GM12874 (cell line): ENCODE results near the gene KRTAP5-11.
A peak's percentile ranks its signal among the peaks of the same experiment; 100 is the strongest.

Source experiments
- TF ChIP-seq, protein P1 (sequence below): IDR thresholded peaks from 2 replicates; pipeline ENCODE4 v1.5.1; 2011; ENCODE audit warnings: low read depth, mild to moderate bottlenecking, control low read depth, low read length, moderate library complexity; ENCODE audit not compliant: insufficient read depth

KRTAP5-11 gene, protein sequence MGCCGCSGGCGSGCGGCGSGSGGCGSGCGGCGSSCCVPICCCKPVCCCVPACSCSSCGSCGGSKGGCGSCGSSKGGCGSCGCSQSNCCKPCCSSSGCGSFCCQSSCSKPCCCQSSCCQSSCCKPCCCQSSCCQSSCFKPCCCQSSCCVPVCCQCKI

DNA sequence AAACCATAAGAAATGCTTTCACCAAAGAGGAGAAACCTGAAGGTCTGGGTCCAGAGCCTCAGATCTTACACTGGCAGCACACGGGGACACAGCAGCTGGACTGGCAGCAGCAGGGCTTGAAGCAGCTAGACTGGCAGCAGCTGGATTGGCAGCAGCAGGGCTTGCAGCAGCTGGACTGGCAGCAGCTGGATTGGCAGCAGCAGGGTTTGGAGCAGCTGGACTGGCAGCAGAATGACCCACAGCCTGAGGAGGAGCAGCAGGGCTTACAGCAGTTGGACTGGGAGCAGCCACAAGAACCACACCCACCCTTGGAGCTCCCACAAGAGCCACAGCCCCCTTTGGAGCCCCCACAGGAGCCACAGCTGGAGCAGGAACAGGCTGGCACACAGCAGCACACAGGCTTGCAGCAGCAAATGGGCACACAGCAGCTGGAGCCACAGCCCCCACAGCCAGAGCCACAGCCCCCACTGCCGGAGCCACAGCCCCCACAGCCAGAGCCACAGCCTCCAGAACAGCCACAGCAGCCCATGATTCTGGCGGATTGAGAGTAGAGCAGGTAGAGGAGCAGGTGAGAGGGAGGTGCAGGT lies at the start of gene KRTAP5-11:
Gene KRTAP5-11 (minus strand): TSS at position 567 of the 587 bp plus-strand sequence. CDS start 38 bp downstream, at position 529.
- TF ChIP-seq, protein P1, sequence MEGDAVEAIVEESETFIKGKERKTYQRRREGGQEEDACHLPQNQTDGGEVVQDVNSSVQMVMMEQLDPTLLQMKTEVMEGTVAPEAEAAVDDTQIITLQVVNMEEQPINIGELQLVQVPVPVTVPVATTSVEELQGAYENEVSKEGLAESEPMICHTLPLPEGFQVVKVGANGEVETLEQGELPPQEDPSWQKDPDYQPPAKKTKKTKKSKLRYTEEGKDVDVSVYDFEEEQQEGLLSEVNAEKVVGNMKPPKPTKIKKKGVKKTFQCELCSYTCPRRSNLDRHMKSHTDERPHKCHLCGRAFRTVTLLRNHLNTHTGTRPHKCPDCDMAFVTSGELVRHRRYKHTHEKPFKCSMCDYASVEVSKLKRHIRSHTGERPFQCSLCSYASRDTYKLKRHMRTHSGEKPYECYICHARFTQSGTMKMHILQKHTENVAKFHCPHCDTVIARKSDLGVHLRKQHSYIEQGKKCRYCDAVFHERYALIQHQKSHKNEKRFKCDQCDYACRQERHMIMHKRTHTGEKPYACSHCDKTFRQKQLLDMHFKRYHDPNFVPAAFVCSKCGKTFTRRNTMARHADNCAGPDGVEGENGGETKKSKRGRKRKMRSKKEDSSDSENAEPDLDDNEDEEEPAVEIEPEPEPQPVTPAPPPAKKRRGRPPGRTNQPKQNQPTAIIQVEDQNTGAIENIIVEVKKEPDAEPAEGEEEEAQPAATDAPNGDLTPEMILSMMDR = no peak

DNA sequence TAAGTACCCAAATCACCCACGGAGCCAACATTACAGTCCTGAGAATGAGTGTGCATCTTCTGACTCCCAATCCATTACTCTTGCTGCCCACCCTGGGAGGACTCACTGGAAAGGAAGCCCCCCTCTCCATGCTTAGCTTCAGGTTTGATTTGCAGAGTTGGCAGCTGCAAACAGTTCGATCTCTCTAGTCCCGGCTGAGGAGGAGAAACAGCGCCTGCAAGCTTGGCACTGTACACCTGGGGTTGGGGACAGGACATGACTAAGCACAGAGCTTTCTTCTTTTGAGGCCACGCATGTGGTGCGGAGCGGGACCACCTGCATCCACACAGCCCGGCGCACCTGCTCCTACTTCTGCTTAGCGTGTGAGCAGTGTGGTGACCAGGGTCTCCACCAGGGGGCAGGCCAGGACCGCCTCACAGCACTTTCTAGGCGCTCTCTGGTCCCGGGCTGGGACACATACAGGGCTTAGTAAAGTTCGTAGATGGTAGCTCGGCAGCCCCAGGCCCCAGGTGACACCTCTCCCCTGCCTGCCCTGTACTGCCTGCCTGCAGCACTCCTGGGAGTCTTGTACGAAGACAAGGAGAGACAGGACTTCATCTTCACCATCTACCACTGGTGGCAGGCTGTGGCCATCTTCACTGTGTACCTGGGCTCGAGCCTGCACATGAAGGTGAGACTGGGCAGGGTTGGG lies 22.3 kb upstream of the KRTAP5-11 start:
- TF ChIP-seq, protein P1 = peak; percentile 25; the same call in 1 of the 2 replicates

DNA sequence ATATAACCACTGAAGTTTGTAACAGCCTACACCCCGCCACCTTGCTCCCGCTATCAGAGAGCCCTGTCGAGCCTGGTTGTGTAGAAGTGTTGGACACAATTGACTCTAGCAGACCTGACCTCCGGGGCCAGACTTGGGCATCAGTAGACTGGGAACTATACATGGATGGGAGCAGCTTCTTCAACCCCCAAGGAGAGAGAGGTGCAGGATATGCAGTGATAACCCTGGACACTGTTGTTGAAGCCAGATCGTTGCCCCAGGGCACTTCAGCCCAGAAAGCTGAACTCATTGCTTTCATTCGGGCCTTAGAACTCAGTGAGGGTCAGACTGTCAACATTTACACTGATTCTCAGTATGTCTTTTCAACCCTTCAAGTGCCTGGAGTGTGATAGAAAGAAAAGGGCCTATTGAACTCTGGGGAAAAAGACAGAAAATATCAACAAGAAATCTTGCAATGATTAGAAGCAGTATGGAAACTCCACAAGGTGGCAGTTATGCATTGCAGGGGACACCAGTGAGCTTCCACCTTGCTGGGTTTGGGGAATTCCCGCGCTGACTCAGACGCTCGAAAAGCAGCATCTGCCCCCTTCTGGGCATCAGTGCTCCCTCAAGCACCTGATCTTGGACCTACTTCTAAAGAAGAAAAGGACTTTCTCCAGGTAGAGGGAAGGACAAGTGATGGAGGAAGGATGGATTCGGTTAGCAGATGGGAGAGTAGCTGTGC lies 6.3 kb upstream of the KRTAP5-11 start:
- TF ChIP-seq, protein P1 = peak; percentile 38; the same call in 1 of the 2 replicates

DNA sequence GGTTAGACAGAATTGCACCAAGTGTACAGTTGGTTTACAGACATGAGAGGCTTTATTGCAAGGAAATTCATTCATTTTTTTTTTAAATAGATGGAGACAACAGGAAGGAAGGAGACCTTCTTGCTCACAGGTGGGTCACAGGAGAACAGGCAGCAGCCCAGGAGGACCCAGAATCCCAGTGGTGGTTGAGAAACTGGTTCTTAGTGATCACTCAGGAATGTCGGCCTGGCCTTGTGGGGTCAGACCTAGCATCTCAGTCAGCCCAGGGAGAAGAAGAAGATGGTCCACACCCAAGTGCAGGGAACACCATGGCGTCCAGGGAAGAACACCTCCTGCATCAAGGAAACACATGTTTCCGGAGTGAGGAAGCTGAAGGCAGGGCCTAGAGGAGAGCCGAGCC lies 849 bp downstream of the KRTAP5-11 start:
- TF ChIP-seq, protein P1 = no peak

DNA sequence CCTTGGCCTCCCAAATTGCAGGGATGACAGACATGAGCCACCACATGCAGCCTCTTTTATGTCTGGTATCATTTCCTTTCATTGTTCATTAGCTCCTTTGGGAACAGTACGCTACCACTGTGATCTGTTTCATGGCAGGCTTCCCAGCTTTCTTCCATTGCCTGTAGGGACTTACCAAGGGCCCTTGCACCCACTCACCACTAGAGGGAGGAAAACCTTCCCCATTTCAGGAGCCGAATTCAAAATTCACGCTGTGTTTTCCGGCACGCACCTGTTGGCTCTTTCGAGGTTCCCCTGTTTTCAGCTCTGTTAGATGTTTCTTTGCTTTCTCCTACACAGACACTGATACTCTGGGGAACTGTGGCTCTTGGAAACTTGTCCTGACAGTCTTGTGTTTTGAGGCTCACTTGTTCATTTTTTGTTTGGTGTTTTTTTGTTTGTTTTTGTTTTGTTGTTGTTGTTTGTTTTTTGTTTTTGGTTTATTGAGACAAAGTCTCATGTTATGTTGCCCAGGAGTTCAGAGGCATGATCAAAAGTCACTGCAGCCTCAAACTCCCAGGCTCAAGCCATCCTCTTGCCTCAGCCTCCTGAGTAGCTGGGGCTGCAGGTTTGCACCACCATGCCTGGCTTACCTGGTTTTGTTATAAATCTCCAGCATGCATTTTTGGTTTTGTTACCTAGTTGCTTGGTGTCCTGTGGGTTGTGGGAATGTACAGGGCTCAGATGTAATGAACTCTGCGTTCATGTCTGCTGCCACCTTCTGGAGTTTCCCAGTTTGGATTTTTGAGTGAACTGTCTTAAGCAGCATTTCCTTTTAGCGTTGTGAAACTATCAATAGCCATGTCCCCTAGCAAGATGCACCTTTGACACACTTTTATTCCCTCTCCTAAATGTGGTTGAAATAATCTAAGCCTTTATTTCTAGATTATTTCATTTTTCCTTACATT lies 2.3 kb downstream of the KRTAP5-11 start:
- TF ChIP-seq, protein P1 = peak; percentile 89

DNA sequence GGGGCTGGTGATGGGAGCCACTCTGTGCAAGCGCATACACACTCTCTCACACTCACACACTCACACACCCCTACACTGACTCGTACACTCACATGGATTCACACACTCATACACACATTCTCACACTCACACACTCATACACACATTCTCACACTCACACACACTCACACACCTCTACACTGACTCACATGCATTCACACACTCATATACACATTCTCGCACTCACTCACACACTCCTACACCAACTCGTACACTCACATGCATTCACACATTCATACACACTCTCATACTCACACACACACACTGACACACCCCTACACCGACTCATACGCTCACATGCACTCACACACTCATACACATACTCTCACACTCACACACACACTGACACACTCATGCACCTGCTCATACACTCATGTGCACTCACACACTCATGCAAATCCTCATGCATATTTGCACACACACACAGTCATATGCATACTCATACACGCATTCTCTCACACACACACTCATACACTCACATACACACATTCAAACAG lies 5.1 kb downstream of the KRTAP5-11 start:
- TF ChIP-seq, protein P1 = no peak
